GM18867 (cell line): Measurements from ENCODE around the gene SHISA4.

Source experiments
- ATAC-seq: cut with Tn5 transposase; IDR thresholded peaks from one replicate; pipeline ENCODE4 v1.9.1; 2021; ENCODE audit warnings: mild to moderate bottlenecking, moderate library complexity; ENCODE audit not compliant: unreplicated experiment

Gene SHISA4

DNA sequence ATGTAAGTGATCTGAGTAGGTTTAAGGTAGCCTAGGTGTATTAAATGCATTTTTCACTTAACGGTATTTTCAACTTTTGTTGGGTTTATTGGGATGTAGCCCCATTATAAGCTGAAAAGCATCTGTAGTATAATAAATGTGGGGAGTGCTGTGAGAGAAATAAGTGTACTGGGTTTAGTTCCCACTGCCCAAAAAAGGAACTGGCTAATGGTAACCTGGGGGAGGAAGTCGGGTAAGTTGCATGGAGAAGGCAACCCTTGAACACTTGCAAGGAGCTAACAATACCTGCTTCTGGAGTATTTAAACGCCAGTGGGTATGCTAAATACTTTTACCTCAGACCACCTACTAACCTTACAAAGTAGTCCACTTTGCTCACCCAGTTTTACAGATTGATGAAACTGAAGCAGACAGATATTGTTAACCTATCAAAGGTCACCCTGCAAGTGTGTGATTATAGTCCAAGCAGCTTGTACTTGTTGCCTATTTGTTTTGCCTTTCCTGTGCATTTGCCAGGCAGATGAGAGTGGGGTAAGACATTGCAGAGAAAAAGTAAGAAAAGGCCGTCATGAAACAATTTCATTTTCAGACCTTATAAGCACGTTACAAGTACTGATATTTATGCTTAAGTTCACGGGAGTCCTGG is 7.6 kb upstream of the SHISA4 start:
- no peak for ATAC-seq

DNA sequence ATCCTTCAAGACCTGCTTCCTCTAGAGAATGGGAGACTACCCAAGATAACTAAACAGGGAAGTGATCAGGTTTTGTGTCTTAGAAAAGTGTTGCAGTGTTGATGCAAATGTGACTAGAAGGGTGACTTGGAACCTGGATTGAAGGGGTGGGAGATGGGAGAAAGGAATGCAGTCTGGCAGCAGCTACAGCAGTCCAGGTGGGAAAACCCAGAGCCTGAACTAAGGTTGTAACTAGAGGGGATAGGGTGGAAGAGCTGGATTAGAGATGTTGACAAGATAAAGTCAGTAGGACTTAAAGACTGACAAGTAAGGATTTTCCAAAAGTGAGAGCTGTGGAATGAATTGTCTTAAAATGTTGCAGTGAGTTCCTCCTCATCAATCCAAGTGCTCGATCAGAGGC is 7.1 kb upstream of the SHISA4 start:
- no peak for ATAC-seq

DNA sequence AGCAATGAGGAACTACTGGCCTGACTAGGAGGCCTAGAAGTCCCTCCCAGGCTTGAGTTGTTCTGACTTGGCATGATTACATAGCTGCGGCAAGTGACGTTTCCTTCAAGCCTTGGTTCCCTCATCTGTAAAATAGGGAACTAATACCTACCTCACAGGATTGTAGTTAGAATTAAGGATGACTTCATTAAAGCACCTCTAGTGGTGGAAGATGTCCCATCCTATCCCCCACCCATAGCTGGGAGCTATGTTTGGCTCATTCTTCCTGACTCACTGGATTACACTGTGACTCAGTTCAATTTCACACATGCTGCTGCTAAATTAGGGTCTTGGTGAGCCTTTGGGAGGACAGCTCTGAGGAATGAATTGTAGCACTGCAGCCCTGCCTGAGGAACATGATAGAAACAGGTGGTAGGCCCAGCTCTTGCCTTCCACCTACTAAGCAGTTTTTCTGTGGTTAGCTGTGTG is 6.0 kb upstream of the SHISA4 start:
- no peak for ATAC-seq

DNA sequence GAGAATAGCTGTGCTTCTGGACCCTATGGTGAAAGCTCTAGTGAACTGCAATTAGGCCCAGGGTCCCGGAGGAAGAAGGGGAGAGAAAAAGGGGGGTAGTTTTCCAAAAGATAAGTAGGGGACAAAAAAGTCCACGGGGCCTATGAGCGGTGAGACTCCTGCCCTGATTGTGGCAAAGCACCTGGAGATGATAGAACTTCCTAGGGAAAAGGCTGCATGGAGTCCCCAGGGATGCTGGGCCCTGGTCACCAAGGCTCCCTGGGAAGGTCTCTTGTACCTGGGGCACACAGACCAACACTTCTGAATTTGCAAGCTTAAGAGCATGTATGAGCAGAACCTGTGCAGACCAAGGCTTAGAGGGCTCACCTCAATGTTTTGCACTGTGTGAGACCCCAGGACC is 5.4 kb upstream of the SHISA4 start:
- ATAC-seq = no peak

DNA sequence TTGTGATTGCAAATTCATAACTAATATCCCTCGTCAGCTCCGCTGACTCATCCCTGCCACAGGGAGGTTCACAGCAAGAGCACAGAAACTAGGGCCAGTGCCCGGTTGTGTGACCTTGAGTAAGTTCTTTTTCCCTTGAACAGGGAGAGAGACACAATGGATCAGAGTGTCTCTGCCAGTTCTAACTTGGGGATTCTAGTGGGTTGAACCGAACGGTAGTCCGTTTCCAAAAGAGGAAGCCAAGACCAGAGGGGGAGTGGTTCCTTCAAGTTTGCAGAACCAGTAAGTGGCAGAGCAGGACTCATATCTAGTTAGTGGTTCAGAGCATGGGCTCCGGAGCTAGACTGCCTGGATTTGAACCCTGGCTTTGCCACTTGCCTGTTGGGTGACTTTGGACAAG is 4.9 kb upstream of the SHISA4 start:
- ATAC-seq = no peak

DNA sequence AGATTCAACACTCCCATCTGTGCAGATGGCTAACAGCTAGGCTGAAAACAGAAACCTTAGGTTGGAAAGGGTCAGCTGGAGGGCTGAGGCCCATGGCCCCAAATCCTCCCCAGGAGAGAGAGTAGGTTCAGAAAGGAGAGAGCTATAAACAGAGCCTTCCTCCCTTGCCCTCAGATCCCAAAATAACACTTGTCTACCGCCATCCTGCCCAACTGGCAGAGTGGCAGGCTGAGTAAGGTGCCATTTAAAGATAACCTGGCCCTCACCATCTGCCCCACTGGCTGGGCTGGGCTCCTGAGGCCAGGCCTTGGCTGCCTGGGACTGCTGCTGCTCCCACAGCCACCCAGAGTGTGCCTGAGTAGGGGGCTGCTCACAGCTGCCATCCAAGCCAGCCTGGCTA is 4.3 kb upstream of the SHISA4 start:
- no peak for ATAC-seq

DNA sequence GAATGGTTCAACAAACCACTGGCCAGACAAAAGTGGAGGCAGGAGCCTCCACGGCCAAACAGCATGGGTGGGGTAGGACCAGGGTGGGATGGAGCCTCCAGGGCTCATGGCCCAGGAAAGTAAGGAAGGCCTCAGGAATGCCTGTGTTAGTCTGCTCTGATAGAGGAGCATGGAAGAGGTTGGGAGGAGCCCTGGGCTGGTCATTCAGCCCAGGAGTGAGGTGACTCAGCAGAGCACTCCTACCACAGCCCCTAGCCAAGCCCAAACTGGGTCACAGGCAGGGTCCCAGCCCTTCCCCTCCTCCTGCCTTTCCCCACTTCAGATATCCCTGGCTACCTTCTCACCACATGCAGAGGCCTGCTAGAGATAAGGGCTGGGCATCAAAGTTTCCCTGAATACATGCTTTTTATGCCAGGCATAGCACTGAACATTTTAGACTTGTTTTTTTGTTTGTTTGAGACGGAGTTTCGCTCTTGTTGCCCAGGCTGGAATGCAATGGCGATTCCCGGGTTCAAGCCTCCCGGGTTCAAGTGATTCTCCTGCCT is 3.1 kb upstream of the SHISA4 start:
- no peak for ATAC-seq

DNA sequence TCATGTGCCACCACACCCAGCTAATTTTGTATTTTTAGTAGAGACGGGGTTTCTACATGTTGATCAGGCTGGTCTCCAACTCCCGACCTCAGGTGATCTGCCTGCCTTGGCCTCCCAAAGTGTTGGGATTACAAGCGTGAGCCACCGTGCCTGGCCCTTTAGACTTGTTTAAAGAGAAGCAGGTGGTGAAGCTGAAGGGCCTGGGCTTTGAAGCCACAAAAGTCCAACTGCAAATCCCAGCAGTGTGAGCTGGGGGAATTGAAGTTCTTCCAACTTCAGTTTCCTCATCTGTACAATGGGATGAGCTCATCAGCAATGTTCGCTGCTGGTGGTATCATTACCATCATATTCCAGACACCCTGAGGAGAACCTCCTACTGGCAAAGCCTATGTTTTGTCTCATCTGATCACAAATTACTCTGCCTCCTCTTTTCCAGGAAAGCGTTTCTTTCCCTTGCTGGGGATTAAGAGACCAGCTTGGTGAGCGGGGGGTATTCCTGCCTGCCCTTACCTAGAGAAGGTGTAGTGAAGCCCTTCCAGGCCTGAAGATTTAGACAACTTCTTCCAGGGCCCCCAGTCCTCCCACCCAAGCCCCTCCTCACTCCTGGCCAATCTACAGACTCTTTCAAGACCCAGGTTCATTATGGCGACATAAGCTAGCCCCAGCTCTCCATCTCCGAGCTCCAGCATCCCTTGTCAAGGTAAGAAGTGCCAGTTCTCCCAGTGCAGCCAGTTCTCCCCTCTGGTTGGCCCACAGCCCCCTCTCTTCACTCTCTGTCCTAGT is 2.4 kb upstream of the SHISA4 start:
- ATAC-seq = no peak

DNA sequence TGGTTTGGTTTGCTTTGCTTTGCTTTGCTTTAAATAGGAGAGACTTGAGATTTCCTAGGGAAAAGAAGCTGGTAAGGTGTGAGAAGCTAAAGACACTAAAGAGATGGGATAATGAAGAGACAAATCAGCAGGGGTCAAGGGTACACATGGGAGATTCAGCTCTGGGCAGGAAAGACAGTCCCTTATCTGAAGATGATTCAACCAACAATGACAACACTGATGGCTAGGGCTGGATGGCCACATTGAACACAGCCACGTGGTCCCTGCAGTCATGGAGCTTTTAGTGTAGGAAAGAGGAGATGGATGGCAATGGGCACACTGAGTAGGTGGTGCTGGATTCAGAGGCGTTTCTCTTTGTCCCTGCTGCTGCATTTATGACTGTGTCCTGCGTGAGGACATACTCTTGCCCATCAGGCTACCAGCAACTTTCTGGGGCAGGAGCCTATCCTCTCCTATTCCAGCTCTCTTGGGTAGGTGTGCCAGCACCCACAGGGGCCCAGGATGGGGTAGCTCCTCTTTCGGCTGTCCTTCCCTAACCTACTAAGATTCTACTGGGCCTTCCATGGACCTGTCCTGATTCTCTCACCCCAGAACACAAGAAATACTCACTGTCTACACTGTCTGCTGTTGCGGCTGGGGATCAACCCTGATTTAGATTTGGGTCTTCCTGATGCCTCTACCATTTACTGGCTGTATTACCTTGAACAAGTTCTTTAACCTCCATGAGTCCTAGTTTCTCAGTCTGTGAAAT is 1.4 kb upstream of the SHISA4 start:
- no peak for ATAC-seq

DNA sequence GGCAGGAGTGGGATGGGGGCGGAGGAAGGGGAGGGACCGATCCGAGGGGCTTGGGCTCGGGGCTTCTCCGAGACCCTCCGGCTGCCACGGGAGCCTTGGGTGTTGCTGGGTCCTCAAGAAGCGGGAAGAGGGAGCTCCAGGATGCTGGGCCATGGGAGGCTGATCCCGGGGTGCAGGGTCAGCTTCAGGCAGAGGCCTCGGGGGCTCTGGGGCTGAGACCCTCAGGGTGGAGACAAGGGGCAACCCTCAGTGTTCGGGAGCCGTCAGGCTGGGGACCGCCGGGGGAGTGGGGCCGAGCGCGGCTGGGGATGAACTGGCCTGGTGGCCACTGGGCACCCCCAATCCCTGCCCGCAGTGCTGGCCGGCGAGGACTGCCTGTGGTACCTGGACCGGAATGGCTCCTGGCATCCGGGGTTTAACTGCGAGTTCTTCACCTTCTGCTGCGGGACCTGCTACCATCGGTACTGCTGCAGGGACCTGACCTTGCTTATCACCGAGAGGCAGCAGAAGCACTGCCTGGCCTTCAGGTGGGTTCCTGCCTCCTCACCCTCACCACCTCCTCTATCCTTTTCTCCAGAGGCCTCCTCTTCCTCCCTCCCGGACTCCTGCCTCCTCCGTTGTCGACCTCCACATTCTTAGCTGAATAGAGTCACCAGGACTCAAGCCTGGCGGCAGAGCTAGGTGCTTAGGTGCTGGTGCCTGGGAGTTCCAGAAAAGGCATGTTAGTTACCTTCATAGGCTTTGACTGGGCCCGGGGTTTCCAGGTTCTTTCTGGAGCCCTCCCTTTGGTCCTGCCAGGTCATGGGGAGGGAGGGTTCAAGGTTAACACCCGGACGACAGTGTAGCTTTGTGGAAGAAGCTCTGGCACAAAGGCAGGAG is 631 bp downstream of the SHISA4 start:
- ATAC-seq = no peak

DNA sequence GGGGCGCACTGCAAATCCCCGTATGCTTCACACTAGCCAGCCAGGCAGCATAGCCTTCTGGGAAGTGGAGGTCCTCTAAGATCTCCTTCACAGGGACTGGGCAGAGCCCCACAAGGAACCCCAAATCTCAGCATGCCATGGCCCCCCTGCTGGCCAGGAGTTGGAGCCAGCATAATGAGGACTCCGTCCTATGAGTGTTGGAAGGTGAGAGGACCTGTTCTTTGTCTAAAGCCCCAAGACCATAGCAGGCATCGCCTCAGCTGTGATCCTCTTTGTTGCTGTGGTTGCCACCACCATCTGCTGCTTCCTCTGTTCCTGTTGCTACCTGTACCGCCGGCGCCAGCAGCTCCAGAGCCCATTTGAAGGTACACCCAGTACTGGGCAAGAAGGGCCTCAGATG is 1.5 kb downstream of the SHISA4 start:
- ATAC-seq = no peak

DNA sequence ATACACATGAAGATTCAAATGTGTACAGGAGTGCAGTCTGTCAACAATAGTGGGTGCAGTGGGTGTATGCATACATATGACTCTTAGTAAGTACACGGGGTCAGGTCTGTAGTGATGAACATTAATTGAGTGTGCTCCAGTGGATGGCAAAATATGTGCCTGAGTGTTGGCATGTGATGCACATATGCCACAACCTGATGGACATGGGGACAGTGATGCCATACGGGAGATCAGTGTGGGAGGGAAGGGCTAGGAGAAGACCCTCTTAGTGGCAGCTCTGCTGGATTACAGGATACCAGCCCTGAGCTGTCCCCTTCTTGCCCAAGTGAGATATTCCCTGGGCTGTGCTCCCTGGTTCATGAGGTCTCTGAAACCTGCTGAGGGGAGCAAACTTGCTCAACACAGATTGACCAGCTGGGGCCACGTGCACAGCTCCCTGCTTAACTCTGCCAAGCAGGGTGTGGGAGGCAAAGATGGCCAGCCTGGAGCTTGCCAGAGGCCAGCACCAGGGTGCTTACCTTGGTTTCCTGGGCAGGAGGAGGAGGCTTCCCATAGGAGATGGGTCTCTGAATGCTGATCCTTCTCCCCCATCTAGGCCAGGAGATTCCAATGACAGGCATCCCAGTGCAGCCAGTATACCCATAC is 2.2 kb downstream of the SHISA4 start:
- ATAC-seq = no peak

DNA sequence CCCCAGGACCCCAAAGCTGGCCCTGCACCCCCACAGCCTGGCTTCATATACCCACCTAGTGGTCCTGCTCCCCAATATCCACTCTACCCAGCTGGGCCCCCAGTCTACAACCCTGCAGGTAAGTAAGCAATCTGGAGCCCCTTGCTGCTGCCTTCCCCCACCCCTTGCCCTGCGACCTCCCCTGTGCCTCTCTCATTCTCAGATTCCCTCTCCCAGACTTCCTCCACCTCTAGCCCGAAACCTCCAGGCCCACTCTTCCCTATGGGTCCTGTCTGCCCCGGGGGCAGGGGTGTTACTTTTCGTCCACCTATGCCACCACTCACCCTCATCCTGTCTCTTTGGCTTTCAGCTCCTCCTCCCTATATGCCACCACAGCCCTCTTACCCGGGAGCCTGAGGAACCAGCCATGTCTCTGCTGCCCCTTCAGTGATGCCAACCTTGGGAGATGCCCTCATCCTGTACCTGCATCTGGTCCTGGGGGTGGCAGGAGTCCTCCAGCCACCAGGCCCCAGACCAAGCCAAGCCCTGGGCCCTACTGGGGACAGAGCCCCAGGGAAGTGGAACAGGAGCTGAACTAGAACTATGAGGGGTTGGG is 2.9 kb downstream of the SHISA4 start:
- ATAC-seq = no peak

DNA sequence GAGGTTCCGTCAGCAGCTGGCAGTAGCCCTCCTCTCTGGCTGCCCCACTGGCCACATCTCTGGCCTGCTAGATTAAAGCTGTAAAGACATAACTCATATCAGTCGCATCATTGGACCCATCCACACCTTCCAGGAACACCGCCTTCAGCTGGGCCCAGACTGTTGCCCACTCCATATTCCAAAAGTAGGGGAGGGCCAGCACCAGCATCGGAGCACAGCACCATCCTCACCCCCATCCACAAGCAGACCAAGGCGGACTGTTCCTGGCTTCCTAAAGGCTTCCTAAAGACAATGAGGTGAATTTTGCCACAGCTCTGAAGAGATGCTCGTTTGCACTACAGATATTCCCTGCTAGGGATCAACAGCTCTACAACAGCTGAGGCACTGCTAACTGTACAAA is 3.5 kb downstream of the SHISA4 start:
- no peak for ATAC-seq

DNA sequence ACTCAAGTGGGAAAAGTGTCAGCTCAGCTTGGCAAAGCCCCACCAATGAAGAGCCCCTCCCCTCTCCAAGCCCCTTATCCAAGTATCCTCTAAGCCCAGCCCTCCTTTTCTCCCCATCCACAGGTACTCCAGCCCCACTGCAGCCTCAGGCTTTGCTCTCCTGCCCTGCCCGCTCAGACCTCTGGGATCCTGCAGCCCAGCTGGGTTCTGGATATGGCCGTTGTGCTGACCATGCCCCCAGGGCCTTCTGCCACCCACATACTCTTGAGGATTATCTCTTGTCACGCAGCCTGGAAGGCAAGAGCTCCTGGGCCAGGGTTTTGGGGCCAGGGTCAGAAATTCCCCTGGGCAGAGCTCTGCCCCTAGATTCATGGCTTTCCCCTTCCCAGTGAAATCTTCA is 4.7 kb downstream of the SHISA4 start:
- ATAC-seq = no peak

DNA sequence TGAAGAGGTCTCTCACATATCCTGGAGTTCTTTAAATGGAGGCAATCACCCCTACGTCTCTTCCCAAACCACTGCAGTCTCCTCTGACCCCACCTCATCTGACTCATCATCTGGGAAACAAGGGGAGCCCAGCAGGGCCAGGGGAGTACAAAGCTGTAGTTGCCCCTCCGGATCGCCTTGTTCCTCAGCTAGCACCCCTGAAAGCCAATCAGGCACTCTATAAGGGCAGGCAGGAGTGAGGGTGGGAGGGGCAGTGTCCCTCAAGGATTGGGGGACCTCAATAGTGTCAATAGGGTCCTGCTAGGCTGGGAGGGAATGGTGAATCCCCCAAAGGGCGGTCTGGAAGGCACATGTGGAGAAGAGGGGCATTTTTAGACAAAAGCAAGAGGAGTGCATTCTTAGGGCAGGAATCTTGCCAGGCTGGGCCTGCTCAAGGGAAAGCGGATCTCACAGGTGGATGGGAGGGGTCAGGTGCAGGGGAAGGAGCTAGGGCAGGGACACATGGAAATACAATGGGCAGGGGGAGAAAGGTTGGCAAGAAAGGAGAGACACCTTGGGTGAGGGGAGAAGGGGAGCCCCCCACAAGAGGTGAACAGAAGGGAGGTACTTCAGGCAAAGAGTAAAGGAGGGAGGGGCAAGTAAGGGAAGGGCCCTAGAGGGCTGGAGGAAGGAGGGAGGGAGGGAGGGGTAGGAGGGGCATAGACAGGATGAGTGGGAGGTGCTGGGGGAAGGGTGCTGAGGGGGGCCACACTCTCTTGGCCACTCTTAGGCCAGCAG is 5.8 kb downstream of the SHISA4 start:
- no peak for ATAC-seq

DNA sequence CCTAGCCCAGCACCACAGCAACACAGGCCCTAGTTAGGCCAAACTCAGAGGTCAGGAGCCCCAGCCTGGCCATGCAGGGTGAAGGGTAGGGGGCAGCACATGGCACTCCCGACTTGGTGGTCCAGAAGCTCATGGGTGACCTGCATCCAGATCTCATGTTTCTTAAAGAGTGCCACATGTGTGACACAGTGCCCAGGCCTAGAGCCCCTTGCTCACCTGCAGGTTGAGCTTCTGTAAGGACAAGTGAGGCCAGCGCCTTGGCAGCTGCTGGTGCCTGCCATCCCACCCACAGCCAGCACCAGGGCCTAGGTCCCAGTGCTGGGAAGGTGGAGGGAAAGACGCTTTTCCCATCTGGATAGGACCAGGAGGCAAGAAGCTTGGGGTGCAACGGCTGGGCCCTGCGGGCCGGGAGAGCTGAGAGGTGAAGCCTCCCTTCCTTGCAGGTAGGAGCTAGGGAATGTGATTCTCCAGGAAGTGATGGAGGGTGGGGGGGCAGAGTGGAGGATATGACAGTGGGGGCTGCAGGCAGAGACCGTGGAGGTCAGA is 6.5 kb downstream of the SHISA4 start:
- no peak for ATAC-seq

DNA sequence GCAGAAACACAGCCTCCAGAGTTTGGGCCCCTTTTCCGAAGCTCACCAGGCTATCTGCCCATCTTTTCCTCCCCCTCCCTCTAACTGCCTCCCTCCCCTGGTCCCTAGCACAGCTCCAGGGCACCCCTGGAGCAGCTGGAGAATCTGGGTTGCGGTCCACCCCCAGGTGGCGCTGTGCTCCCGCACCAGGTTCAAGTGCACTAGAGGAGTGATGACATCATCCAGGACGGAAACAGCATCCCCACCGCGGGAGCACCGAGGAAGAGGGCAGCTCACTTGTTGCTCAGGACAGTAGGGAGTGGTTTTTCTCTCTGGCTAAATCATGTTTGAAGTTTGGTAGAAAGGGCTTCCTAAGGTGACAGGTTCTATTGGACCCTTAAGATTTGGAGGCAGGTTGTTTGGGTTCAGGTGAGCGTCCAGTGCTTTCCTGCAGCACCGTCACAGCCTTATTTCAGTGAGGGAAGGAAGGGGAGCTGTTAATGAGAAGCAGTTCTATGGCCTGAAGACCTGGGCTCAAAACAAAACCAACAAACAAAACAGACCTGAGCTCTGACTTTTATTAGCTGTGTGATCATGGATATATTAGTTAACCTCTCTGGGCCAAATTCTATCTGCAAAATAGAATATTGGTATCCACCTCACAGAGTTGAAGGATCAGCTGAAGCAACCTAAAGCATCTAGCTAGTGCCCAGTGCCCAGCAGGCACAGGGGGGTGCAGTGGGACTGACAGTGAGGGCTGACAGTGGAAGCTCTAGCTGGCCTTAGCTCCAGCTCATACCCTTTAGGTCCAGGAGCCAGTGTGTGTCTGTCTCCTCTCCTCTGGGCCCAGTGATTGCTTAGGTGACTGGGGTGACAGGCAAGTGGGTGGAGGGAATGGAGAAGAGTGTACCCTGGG is 7.5 kb downstream of the SHISA4 start:
- ATAC-seq = peak; percentile 76
